Heart right ventricle (tissue), 16 donors: ENCODE results near the gene SF3B2. TPM values are rescaled to one million over a fixed set of nuclear protein-coding genes. Genes with fewer than 3 reads are reported as not detected.

Experiments used
- ATAC-seq, 8 donors: fragments of 200-7000 bp; cut with Tn5 transposase; one replicate each; pipeline ENCODE4 v1.9.1; 2020; ENCODE audit warnings: mild to moderate bottlenecking in 8 of 8, moderate library complexity in 8 of 8, moderate number of reproducible peaks in 1 of 8
- DNase-seq, 2 donors: peaks; one replicate each; pipeline ENCODE4 v3.0.0-alpha.2; 2020
- H3K27ac ChIP-seq, 10 donors: fragments of 200-600 bp; sonication (generic) in 2 of 10; one replicate each; pipeline versions ENCODE4 v1.5.0 to v1.8.0; 2020 to 2022; ENCODE audit warnings: mild to moderate bottlenecking in 3 of 10
- H3K27me3 ChIP-seq, 7 donors: fragments of 200-600 bp; one replicate each; pipeline ENCODE4 v1.8.0; 2021 to 2022; ENCODE audit warnings: mild to moderate bottlenecking in 2 of 7
- H3K36me3 ChIP-seq, 9 donors: fragments of 200-600 bp; sonication (generic) in 1 of 9; one replicate each; pipeline versions ENCODE4 v1.5.0 to v1.8.0; 2020 to 2022; ENCODE audit warnings: mild to moderate bottlenecking in 2 of 9
- H3K4me1 ChIP-seq, 9 donors: fragments of 200-600 bp; sonication (generic) in 1 of 9; one replicate each; pipeline versions ENCODE4 v1.5.0 to v1.8.0; 2020 to 2022; ENCODE audit warnings: mild to moderate bottlenecking in 4 of 9
- H3K4me3 ChIP-seq, 10 donors: fragments of 200-600 bp; sonication (generic) in 2 of 10; one replicate each; pipeline versions ENCODE4 v1.5.0 to v1.8.0; 2020 to 2022; ENCODE audit warnings: mild to moderate bottlenecking in 7 of 10, moderate library complexity in 2 of 10
- H3K9me3 ChIP-seq, 11 donors: fragments of 200-600 bp in 10 of 11; sonication (generic) in 2 of 11; one replicate each; pipeline versions ENCODE4 v1.5.0 to v1.8.0; 2013 to 2022; ENCODE audit warnings: mild to moderate bottlenecking in 2 of 11, control low read depth in 1 of 11, moderate library complexity in 1 of 11
- WGBS, 2 donors: extraction: QIAGEN DNeasy Blood & Tissue Kit; methylation state at CpG; one replicate each; pipeline ENCODE4 v1.1.7; 2013; ENCODE audit warnings: inconsistent platforms in 1 of 2; 5-methylcytosine and 5-hydroxymethylcytosine counted together
- intact Hi-C, 10 donors: fragments of 100-400 bp; cut with DNase I; formaldehyde crosslinking; loops; one replicate each; pipeline versions ENCODE4 v1.11.1 to v1.14.2; 2022
- polyA plus RNA-seq, 2 donors: library from polyadenylated mRNA; stranded (reverse); fragments of 200-250 nt; gene quantifications; one replicate each; pipeline ENCODE4 v1.2.3, GENCODE V29; 2013
- total RNA-seq, 10 donors: library from RNA; stranded (reverse); fragmentation: NEBNext Ultra II Directional in 3 of 10; extraction: Animal tissue kit (Norgen Biotek cat#: 25700) in 3 of 10; gene quantifications; one replicate each; pipeline versions ENCODE4 v1.2.1 to v1.2.4, GENCODE V29; 2021 to 2023
- TF ChIP-seq, protein P1 (sequence below), 9 donors: fragments of 200-600 bp; sonication (generic) in 2 of 9; IDR thresholded peaks; one replicate each; pipeline versions ENCODE4 v1.5.0 to v1.8.0; 2021 to 2022; ENCODE audit warnings: antibody characterized with exemption in 9 of 9, mild to moderate bottlenecking in 5 of 9, moderate library complexity in 1 of 9
- donor health status: Arrhythmogenic right ventricular cardiomyopathy.
- donor health status: ischemic (EF 13 %, LVEDD 7.1; RV severe dilation, severe dysfunction).
- donor health status: healthy with polysubstance abuse.
- donor health status: DM: no; HTN: yes; CAD: no.
- donor health status: DM: no; HTN: no; CAD: no.
- donor health status: ischemic (EF 25% LVEDD 6.9; RV normal size, moderate dysfunction).
- donor health status: ischemic (EF 25% LVEDD 5.7; RV mildly dilated, moderate dysfunction).
- donor health status: healthy.
- donor health status: DM: yes; HTN: yes; CAD: no.
- donor health status: Ischemic cardiomyopathy.
- donor health status: ischemic (EF 35%, LVEDD 5.7; RV mildly dilated, moderate dysfunction).
- donor health status: nonischemic (EF 11% LVEDD 7.7; RV severe dilation, severe dysfunction).
- donor health status: DM: yes; HTN: yes; CAD: no.
- donor health status: PGD.
- donor health status: ischemic (EF 29% LVEDD 5.4; RV normal size, mild dysfunction).
- donor health status: nonischemic (EF 23%, LVEDD 6.1; RV moderate dilation, normal function).

The SF3B2 gene
- total and polyA plus RNA-seq, 12 donors = 46.5 to 94.9 (median 72.7) TPM

DNA sequence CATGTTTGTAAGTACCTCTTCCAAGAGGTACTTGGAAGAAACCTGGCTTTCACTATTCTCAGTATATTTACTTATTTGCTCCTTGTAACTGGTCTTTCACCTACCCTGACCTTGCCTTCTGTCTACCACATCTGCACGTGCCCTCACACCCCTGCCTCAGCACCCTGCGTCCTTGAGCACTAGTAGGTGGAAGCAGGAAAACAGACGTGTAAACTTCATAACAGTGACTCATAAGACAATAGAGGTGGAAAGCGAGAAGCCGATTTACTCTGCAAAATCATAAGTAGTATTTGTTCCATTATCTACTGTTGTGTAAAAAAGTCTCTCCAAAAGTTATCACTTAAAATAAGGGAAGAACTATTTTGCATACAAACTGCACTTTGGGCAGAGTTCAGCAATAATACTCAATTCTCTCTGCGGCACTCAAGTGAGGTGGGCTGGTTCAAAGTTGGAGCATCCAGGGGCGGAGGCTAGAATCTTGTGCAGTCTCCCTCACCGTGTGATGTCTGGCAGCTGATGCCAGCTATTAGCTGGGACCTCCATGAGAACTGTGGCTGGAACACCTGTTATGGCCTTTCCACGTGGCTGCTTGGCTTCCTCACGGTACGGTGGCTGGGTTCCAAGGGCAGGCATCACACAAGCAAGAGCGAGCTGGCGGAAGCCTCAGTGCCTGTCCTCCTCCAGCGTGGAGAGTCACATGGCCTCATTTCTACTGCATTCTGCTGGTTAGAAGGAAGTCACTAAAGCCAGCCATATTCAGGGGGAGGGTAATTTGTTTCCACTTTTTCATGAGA lies 48.3 kb downstream of the SF3B2 start:
- intact Hi-C loops = no loop called here
- WGBS, 2 donors = 33 to 35% methylated on average over 14 of the region's 14 CpGs

DNA sequence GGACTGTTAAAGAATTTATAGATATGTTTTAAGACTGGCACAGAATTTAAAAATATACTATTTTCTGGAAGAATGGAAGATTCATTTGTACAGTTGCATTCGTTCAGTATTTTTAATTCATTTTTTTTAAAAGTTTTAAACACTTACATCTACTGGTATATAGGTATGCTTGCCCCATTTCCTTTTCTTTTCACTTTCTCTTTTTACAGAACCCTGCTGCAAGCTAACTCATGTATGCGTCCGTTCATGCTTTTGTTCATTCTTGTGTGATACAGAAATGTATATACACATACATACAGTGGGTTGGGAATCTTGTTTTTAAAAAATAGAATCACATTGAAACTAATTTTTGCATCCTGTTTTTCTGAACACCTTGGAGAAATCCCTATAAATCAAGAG lies 48.9 kb downstream of the SF3B2 start:
- WGBS, 2 donors = 70 to 78% methylated on average over 3 of the region's 3 CpGs
- DNase-seq = no peak
- intact Hi-C loops = no loop called here
- Histone ChIP-seq H3K4me1 (peaks cover 0 to 40% (median 17%) of the 10 kb centered on the region in 9 donors), H3K27ac (peak overlapping the region in 2 of 10 donors; percentile 26 to 66), H3K4me3 (peak overlapping the region in 1 of 10 donors; percentile 27), H3K36me3 (peaks cover 0 to 3% (median 0%) of the 10 kb centered on the region in 9 donors), H3K27me3 (no peaks in the 10 kb centered on the region), H3K9me3 (no peaks in the 10 kb centered on the region)
- no peak for ATAC-seq
- TF ChIP-seq, protein P1, sequence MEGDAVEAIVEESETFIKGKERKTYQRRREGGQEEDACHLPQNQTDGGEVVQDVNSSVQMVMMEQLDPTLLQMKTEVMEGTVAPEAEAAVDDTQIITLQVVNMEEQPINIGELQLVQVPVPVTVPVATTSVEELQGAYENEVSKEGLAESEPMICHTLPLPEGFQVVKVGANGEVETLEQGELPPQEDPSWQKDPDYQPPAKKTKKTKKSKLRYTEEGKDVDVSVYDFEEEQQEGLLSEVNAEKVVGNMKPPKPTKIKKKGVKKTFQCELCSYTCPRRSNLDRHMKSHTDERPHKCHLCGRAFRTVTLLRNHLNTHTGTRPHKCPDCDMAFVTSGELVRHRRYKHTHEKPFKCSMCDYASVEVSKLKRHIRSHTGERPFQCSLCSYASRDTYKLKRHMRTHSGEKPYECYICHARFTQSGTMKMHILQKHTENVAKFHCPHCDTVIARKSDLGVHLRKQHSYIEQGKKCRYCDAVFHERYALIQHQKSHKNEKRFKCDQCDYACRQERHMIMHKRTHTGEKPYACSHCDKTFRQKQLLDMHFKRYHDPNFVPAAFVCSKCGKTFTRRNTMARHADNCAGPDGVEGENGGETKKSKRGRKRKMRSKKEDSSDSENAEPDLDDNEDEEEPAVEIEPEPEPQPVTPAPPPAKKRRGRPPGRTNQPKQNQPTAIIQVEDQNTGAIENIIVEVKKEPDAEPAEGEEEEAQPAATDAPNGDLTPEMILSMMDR (IDR thresholded peaks at IDR 0.05) = no peak

More for the DNA sequence above, 48.3 kb downstream of the SF3B2 start:
- Histone ChIP-seq H3K9me3 (no peaks in the 10 kb centered on the region), H3K4me3 (peak overlapping the region in 1 of 10 donors; percentile 27), H3K27me3 (no peaks in the 10 kb centered on the region), H3K36me3 (no peaks in the 10 kb centered on the region), H3K4me1 (peaks cover 0 to 36% (median 17%) of the 10 kb centered on the region in 9 donors), H3K27ac (peak overlapping the region in 3 of 10 donors; percentile 20 to 66 (median 26))
- DNase-seq = peak; percentile 66 to 67
- peak; percentile 77 to 97 (median 84) for ATAC-seq
- TF ChIP-seq, protein P1 (IDR thresholded peaks at IDR 0.05) = no peak

DNA sequence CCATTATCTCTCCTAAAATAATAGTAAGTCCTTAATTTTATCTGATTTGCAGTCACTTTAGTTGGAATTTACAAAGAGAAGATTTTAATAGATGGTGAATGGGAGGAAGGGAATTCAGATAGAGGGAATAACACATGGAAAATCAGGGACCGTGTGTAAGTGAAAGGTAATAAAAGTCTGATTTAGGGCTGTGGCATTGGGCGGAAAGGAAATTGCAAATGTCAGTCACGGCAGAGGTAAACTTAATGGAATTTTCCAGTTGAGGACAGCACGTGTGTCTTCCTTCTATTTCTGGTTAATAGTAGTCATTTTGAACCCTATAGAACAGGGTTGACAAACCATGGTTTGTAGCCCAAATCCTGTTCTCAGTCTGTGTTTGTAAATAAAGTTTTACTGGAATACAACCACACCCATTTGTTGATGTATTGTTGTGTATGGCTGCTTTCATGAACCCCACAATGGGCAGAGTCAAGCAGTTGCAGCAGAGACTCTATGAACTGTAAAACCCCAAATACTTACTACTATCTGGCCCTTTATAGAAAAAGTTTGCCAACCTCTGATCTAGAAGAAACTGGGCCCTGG lies 52.0 kb downstream of the SF3B2 start:
- TF ChIP-seq, protein P1 (IDR thresholded peaks at IDR 0.05) = no peak
- H3K9me3 ChIP-seq = no peaks in the 10 kb centered on the region
- no peaks in the 10 kb centered on the region for H3K27me3 ChIP-seq
- no peak overlapping the region for H3K27ac ChIP-seq
- peaks cover 0 to 70% (median 36%) of the 10 kb centered on the region in 9 donors for H3K4me1 ChIP-seq
- H3K4me3 ChIP-seq = no peak overlapping the region
- peaks cover 0 to 15% (median 0%) of the 10 kb centered on the region in 9 donors for H3K36me3 ChIP-seq
- no peak for ATAC-seq
- 95 to 98% methylated on average over 4 of the region's 4 CpGs for WGBS, 2 donors
- intact Hi-C loops = no loop called here
- DNase-seq = no peak

DNA sequence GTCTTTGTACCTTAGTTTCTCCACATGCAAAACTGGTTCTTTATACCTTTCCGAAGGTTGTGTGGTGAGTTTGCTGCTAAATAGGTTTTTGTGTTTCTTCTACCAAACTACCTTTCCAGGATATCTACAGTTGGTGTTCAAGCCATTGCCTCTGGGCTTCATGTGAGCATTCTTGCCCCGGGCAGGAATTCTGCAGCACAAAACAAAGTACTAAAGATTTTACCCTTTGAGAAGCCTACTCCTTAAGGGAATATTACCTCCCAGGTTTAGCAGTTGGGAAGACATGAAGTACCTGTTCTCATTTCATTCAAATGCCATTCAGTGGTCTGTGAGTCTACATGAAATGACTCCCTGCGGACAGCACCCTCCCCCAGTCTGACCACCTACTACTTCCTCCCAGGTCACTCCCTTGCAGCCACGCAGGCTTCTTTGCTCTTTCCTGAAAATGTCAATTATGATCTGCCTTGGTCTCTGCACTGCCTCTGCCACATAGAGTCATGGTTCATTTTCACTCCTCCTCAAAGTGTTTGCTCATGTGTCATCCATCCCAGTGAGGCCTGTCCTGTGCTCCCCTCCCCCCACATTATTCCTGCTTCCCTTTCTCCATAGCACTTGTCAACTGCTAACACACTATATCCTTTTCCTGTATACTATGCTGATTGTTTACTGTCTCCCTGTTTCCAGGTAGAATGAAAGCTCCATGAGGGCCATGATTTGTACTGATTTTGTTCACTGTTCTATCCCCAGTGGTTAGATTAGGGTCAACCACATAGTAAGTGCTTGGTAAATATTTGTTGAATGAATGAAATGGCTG lies 54.8 kb downstream of the SF3B2 start:
- no peaks in the 10 kb centered on the region for H3K9me3 ChIP-seq
- ATAC-seq (no peak), DNase-seq (no peak)
- H3K4me1 ChIP-seq = peaks cover 0 to 56% (median 28%) of the 10 kb centered on the region in 9 donors
- intact Hi-C loops = no loop called here
- no peaks in the 10 kb centered on the region for H3K27me3 ChIP-seq
- H3K27ac ChIP-seq = peak overlapping the region in 1 of 10 donors; percentile 34
- WGBS, 2 donors = 80 to 83% methylated on average over 4 of the region's 4 CpGs
- TF ChIP-seq, protein P1 (IDR thresholded peaks at IDR 0.05) = no peak
- H3K36me3 ChIP-seq = peaks cover 0 to 16% (median 0%) of the 10 kb centered on the region in 9 donors
- no peak overlapping the region for H3K4me3 ChIP-seq
